Gastrocnemius medialis (tissue), 4 donors: ENCODE results near the gene EXOC2.

ENCODE experiments used
- POLR2A ChIP-seq, 2 donors: fragments of 450-650 bp; IDR thresholded peaks; one replicate each; pipeline ENCODE4 v1.6.1; 2017; ENCODE audit warnings: antibody characterized with exemption in 2 of 2, mild to moderate bottlenecking in 2 of 2, moderate library complexity in 2 of 2
- TF ChIP-seq, protein P1 (sequence below), 5 experiments: fragments of 450-650 bp in 3 of 5; fragments of 200-600 bp in 2 of 5; sonication (generic) in 2 of 5; IDR thresholded peaks in 4 of 5; conservative IDR thresholded peaks in 1 of 5; 1 replicate in 4 of 5; 2 replicates in 1 of 5; pipeline ENCODE4 v1.5.1; 2016 to 2019; ENCODE audit warnings: antibody characterized with exemption in 5 of 5, mild to moderate bottlenecking in 3 of 5, moderate library complexity in 3 of 5

DNA sequence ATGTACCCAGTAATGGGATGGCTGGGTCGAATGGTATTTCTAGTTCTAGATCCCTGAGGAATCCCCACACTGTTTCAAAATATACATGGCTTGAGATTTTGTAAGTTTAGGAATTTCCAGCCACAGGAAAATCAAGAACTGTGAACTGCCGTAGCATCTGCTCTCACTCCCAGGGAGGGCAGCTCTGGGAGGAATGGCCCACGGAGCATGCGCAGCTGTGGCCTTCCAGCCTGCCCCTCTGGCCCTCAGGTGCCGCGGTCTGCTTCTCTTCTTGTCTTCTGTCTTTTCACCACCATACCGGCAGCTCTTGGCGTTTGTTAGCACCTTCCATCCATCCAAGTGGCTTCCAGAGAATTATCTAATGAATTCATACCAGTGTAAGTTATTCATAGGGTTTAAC lies 19.9 kb upstream of the EXOC2 start:
- TF ChIP-seq, protein P1, sequence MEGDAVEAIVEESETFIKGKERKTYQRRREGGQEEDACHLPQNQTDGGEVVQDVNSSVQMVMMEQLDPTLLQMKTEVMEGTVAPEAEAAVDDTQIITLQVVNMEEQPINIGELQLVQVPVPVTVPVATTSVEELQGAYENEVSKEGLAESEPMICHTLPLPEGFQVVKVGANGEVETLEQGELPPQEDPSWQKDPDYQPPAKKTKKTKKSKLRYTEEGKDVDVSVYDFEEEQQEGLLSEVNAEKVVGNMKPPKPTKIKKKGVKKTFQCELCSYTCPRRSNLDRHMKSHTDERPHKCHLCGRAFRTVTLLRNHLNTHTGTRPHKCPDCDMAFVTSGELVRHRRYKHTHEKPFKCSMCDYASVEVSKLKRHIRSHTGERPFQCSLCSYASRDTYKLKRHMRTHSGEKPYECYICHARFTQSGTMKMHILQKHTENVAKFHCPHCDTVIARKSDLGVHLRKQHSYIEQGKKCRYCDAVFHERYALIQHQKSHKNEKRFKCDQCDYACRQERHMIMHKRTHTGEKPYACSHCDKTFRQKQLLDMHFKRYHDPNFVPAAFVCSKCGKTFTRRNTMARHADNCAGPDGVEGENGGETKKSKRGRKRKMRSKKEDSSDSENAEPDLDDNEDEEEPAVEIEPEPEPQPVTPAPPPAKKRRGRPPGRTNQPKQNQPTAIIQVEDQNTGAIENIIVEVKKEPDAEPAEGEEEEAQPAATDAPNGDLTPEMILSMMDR (IDR thresholded peaks at IDR 0.05 in 4 of 5, conservative IDR thresholded peaks at IDR 0.05 in 1 of 5) = no peak
- TF ChIP-seq POLR2A (IDR thresholded peaks at IDR 0.05) = no peak
